Stimulated activated naive CD8-positive, alpha-beta T cell treated with anti-CD3 and anti-CD28 coated beads, Interleukin-15, Interleukin-2, amounts not matched to agents 100 U/mL and 50 U/mL, for 24 hours (primary cell): ENCODE results near the gene MED27.
"Not testable (repeated sequence)": the region's sequence is repeated elsewhere in the genome, so short reads cannot be mapped to it uniquely, and the experiment has no call there.

Source experiments
- ATAC-seq: fragments of 150-1000 bp; cut with Tn5 transposase; one replicate; pipeline ENCODE4 v1.10.0; 2021
- DNase-seq: peaks from one replicate; pipeline ENCODE4 v3.0.0; 2021

The MED27 gene

GRCh38 chr9:132077881-132078698 is 1.6 kb downstream of the MED27 start:
- ATAC-seq (peak; percentile 12), DNase-seq (peak; percentile 30)

GRCh38 chr9:132075853-132076252 is 3.8 kb downstream of the MED27 start:
- DNase-seq (no peak), ATAC-seq (no peak)

GRCh38 chr9:132074736-132075135 is 4.9 kb downstream of the MED27 start:
- no peak for ATAC-seq
- DNase-seq, result no peak

GRCh38 chr9:132071847-132072507 is 7.7 kb downstream of the MED27 start:
- no peak for DNase-seq

DNA sequence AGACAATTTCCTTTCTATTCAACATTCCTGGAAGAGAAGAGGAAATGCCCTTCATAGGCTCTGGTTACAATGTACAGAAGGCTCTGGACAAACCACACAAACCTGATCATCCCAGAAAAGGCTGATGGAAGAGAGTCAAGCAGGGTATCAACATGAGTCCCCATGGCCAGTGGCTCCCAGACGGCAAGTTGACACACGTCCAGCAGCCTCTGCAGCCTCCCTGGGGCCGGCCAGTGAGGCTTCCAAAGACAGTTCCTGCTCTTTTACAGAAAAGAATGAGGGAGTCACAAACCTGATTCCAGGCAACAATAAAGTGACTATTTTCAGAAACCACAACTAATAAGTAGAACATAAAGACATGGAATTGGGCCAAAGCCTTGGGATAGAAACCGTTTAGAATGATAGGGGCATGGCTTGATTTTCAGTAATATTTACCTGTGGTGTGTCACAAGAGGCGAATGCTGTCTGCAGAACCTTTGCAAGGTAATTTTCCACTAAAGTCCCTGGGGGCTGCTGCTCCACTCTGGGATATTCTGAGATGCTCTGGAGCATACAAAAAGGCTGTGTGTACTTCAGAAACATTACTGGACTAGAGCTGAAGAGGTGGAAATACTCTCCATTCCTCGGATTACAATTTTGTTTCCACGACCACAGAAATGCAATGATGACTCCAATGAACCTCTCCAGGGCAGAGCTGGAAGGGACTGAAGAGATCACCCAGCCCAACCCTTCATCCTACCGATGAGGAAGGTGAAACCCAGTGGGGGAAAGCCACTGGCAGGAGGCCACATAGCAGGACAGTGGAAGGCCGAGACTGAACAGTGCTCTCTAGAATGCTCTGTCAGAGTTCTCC is 10.4 kb downstream of the MED27 start:
- DNase-seq (no peak), ATAC-seq (no peak)

More at GRCh38 chr9:132071847-132072507, 7.7 kb downstream of the MED27 start:
- no peak for ATAC-seq

DNA sequence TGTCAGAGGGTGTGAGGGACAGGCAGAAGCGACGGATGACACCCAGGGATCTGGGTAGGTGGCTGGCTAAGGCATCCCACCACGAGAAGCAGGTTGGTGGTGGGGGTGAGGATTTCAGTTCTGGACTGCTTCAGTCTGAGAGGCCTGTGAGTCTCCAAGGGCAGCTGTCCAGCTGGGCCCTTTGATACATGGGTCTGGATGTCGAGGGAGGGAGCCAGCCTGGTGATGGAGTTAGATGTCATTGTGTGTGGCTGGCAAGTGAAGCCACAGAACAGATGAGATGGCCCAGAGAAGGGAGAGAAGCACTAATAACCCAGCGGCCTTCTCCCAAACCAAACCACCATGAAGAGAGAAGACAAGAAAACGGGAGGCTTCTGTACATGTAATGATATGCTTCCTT is 11.1 kb downstream of the MED27 start:
- ATAC-seq (no peak), DNase-seq (no peak)

DNA sequence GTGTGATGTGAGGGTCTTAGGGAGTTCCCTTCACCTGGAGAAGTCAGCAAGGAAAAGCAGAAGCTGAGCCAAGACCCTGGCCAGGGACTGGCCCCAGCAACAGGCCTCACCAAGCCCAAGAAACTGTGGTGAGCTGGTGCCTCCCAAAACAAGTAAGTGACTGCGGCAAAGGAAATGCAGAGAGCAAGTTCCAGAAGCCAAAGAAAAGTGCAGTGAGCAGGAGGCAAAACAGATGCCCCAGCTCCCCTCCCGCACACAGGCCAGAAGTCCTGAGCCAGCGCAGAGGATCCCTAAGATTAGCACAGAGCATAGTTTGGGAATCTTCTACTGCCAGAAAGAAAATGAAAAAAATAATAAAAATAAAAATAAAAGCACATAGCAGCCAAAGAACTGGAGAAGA is 13.2 kb downstream of the MED27 start:
- ATAC-seq (no peak), DNase-seq (no peak)

- no peak for DNase-seq
- ATAC-seq, result no peak
Observed at GRCh38 chr9:132066057-132066456, 13.6 kb downstream of the MED27 start.

GRCh38 chr9:132063281-132063680 is 16.4 kb downstream of the MED27 start:
- ATAC-seq (no peak), DNase-seq (no peak)

GRCh38 chr9:132062806-132063205 is 16.9 kb downstream of the MED27 start:
- ATAC-seq, result no peak

DNA sequence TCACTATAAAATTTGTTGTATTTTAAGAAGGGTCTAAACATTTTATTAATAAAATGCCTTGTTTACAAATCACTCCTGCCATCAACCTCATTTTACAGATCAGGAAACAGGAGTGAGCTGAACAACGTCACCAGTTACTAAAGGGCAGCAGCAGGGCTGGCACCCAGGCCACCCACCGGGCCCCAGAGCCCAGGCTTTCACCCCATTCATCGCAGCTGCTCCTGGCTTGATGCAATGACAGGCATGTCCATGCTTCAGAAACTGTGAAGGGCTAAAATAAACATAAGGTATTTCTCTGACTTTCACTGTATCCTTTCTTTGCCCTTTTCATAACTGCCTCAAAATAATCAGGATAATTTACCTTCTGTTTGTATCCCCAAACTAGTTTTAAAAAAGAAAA is 18.1 kb downstream of the MED27 start:
- no peak for DNase-seq
- ATAC-seq, result no peak

More at GRCh38 chr9:132062806-132063205, 16.9 kb downstream of the MED27 start:
- DNase-seq, result no peak

DNA sequence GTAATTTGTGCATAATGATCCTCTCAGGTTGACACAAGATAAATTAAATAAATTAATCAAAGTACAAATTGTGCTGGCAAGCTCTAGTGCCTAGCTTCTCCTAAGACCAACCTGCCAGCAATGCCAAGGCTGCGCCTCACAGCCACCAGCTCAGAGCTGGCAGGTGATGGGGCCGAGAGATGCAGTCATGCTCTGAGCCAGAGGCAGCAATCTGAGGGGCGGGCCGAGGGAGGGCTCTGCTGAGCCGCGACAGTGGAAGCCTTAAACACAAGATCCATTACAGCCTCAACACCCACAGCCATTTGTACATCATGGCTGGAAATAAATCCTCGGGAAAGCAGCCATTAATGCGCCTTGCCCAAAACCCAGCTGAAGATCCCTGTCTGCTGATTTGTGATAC is 20.3 kb downstream of the MED27 start:
- no peak for DNase-seq
- no peak for ATAC-seq

- not testable (repeated sequence) for ATAC-seq
Observed at GRCh38 chr9:132058226-132058625, 21.4 kb downstream of the MED27 start.

GRCh38 chr9:132056717-132057560 is 22.7 kb downstream of the MED27 start:
- no peak for DNase-seq
- no peak for ATAC-seq

More at GRCh38 chr9:132058226-132058625, 21.4 kb downstream of the MED27 start:
- DNase-seq, result not testable (repeated sequence)

GRCh38 chr9:132055756-132056155 is 23.9 kb downstream of the MED27 start:
- ATAC-seq, result no peak
- DNase-seq, result no peak

DNA sequence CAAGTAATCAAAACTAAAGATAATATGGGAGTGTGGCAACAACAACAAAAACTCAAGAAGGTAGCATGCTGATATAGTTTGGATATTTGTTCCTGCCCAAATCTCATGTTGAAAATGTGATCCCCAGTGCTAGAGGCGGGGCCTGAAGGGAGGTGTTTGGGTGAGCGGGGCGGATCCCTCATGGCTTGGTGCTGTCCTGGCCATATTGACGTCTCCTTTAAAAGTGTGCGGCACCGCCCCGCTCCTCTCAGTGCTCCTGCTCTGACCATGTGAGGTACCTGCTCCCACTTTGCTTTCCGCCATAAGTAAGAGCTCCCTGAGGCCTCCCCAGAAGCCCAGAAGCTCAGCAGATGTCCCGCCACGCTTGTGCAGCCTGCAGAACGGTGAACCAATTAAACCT is 25.6 kb downstream of the MED27 start:
- ATAC-seq, result no peak
- no peak for DNase-seq

DNA sequence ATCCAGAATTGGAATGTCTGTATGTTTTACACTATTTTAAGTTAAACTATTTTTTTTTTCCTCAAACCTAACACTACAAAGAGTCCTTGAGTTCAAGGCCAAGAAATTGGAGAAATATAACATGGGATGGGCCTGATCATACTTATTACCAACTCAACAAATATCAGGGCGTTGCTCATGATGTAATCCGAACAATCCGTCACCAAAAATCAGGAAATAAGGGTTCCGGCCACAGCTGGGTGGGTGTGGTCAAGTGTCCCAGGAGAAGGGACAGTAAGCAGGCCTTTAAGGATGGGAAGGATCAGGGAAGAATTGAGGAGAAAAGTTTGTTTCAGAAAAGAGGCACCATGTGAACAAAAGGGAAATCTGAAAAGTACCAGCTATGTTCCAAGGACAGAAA is 29.8 kb downstream of the MED27 start:
- ATAC-seq (no peak), DNase-seq (no peak)

GRCh38 chr9:132049323-132049882 is 30.3 kb downstream of the MED27 start:
- no peak for DNase-seq
- no peak for ATAC-seq

DNA sequence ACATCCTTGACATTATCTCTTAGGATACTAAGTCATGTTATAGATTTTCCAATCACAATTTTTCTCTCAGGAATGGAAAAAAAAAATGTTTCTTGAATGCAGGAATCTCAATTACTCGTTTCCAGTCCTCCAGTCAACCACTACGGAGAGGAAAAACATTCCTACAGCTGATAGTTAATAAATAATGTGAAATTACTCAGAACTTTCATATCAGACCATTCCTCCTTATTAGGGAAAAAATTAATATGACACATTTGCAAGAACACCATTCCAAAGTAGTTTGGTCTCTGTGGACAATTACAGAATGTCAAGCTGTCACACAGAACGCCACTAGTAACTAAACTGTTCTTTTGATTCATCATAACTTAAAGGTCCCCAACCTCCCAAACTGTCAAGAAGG is 31.5 kb downstream of the MED27 start:
- DNase-seq (no peak), ATAC-seq (no peak)

DNA sequence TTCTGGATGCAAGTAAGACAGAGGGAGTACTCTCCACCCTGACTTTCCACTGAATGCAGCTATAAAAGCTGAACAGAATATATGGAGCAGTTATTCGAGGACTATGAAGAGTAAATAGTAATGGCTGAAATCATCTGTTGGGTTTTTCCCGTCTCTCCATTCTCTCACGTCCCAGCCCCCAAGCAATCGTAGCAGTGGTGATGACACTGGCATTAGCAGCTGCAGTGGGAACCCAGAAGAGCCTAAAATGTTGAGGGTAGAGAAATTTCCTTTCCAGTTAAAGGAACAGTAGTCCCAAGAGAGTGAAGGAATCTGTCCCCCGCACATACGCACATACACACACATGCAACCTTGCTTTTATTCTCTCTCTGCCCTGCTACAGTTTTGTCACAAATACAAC is 33.2 kb downstream of the MED27 start:
- ATAC-seq (no peak), DNase-seq (no peak)

DNA sequence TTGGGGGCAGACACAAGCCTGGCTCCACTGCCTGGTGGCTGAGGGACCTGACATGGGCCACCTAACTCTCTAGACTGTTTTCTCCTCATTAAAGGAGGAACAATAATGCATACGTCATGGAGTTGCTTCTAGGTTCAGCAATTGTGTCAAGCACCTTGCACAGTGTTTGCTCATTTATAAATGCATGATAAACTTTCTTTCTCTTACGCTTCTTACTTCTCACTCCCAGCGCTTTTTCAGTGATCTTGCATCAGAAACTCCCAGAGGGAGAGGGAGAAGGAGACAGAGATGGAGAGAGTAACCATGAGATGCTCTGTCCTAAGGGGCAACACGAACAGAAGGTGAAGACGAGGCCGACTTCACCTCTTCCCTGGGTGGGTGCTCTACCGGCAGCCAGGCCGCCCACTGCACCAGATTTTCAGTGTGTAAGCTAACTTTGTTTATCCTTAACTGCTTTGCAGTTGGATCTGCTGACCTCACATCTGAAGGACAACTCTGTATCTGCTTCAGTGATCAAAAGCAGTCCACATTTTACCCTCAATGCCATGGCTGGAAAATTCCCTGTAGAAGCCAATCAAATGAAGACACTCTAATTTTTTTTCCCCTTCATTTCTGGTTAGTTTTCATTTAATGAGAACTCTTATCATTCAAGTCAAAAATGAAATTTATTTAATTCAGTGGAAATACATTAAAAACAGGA is 35.3 kb downstream of the MED27 start:
- ATAC-seq, result no peak
- no peak for DNase-seq
